Activated CD8-positive, alpha-beta memory T cell treated with anti-CD3 and anti-CD28 coated beads, Interleukin-2, amount 50 U/mL, for 24 hours (primary cell): ENCODE results near the gene NKD1.

Source experiments
- DNase-seq: peaks from one replicate; pipeline ENCODE4 v3.0.0-alpha.2; 2020; ENCODE audit errors: extremely low read depth

The NKD1 gene

DNA sequence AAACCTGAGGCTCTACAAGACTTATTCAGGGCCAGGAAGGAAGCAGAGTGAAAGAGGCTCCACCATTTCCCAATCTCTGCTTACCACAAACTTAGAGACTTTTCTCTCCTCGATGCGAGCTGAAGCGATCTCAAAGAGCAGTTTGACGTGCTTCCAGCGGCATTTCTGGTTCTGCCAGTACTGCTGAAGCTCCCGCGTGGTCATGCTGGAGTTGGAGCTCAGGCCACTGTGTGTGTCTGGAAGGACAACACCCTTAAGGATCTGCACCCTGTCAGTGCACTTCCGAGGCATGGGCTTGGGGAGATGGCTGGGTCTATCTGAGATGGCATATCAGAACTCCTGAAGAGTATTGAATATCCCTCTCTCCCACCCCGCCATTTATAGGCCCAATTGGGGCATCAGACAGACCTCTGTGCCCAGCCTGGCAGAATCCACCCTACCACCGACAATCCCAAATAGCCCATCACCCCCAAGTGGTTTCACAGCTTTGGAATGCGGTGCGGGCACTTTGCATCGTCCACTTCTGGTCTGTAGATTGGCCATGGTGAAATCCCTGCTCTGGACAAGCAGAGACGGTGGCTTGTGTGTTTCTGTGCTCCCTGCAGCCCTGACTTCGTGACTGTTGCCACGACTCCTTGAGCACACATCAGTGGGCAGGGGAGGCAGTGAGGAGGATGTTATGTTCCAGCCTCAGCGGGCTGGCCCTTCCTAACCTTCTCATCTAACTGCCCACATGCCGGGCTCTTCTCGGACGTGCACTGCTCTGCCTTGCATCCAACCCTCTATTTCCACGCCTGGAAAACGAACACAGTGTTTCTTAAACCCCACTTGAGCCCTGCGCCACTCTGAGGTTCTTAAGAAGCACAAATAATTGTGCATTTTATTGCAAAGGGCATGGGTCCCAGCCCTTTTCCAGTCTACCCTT lies 127.8 kb downstream of the NKD1 start:
- DNase-seq = no peak

DNA sequence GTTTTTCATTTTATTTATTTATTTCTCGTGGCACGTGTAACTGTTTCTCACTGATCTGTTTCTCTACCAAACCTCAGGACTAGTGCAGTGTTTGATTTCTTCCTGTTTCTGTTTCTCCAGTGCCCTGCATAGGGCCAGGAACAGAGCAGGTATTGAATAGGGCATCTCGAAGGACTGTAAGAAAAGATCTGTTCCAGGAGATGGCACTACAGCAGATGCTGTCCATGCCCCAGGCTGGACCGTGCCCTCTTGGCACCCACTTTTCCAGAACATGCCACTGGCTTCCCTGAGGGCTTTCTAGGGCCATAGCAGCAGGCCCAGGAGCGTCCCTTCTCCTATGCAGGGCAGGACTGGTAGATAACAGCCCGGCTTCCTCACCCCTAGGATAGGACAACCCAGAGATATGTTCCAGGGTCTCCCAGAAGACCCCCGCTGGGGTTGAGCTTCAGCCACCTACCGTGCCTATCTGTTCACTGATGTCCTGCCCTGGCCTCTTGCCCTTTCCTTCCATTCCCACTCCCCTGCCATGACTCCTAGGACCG lies 128.6 kb downstream of the NKD1 start:
- DNase-seq = no peak

DNA sequence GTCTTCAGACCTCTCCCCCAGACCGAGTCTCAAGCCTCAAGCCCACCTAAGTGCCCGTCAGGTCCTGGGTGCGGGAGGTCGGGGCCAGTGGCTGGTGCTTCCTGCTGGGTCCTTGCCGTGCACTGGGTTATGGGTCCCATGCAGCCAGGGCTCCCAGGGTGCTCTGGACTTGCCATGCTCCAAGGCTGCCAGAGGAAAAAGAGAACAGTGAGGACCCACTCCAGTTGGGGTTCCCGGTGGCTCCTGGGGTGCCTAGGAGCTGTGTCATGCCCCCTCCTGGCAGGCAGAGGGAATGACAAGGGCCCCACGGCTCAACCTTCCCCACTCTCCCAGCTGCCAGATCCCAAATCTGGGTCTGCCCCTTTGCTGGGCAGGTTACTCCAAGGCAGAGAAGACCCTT lies 129.2 kb downstream of the NKD1 start:
- DNase-seq = no peak

DNA sequence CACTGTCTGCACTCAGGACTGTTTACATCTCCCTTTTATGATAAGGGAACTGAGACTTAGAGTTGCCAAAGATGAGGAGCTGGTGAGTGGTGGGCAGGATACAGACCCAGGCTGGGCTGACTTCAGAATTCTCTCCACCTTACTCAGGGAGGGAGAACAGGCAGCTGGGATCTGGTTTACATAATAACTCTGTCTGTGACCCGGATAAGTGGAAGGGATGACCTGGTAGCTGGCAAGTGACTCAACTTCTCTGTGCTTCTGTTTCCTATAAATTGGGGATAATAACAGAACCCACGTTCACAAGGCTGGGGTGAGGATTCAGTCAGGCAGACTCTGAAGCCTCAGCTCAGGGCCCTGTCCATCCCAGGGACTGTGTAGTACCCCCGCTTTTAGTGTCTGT lies 130.3 kb downstream of the NKD1 start:
- DNase-seq = no peak

DNA sequence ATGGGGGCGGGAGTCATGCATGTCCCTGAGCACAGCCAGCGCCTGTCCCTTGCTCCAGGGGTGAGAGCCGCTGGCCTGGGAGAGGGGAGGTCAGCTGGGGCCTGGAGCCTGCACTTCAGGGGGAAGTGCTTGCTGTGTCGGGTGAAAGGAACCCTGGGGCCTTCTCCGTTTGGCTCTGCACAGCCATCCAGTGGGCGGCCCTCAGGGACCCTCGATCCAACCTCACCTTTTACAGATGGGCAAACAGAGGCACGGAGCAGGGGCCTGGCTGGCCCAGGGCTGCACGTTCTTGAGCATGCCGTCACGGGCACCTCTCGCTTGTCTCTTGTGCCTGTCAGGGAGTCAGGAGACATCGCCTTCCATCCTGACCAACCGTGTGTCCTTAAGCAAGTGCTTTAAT lies 131.1 kb downstream of the NKD1 start:
- no peak for DNase-seq

DNA sequence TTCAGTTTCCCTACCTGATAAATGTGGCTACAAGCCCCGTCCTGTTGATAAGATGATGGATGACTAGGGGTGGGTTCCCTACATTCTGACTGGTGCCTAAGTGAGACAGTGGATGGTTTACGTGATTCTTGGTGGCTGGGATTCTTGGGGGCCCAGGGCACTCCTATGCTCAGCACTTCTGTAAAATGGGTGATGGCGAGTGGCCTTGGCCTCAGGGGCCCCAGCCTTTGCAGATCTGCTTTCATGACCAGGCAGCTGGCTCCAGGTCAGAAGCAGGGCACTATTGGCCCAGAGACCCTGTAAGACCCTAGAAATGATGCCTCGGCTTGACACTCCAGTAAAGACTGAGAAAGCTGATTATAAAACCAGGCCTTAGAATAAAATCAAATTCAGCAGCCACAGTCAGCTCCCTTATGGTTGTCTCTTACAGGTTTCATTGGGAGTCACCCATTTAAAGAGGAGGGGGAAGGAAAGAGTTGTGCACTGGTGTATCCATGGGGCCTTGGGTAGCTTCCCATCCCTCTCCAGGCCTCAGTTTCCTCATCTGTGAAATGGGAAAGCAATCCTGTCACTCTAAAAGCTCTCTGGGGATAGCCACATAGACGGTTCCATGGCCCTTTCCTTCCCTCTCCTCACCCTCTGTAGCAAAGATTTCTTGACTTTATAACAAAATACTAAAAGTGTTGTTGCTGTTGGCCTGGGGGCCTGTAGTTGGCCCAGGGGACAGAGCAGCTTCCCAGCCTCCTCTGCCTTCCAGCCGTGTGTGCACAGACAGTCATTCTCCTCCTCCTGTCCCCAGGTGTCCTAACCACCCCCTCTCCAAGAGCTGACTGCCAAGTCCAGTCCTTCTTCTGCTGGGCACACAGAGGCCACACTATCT lies 131.7 kb downstream of the NKD1 start:
- DNase-seq = no peak

DNA sequence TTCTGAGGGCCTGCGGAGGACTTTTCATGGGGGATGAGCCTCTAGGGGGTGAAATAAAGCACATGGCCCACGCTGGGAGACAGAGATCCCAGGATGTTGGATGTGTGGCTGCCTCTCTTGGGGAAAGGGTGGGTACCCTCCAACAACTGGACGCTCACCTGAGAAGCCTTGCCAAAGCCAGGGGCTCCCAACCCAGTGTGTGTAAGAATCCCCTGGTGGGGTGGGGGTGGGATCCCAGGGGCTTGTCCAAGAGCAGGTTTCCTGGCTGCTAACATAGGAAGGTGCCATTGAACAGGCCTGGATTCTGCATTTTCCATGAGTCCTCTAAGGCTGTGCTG lies 132.3 kb downstream of the NKD1 start:
- DNase-seq = no peak

DNA sequence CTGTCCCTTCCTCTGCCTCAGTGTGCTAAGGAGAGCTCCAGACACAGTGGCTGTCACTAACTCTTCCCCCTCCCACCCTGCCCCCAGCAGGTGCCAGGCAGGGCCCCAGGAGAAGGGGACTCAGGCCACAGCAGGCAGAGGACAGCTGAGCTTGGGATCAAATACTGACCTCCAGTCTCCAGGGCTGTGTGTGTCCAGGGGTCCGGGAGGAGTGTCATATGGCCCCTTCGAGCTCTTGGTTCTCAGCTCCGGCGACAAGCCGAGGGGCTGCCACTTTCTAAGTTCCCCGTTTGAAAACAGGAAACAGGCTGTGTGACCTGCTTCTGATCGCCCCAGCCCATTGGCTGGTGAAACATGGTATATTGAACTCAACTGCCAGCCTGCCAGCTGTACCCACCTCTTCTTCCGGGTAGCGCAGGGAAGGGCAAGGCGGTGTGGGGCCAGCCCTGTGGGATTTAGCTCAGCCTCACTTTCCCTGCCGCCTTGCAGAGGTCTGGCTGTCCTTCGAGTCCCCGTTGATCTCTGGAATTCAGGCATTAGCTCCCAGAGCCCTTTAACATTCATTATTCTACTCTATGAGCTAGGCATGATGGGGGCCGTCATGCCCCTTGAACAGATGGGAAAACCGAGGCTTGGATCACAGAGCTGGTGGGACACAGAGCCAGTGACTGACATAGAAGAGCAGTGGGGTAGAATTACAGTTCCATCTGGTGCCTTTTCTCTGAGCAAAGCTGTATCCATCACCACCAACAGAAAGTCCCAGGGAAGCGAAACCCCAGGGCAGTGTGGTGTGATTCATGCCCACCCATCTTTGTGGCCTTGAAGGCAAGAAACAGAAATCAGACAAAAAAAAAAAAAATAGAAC lies 133.1 kb downstream of the NKD1 start, which contains the start of gene SNX20:
TSS of gene SNX20 (minus strand) at position 292 of the 865 bp plus-strand sequence. CDS start 3,786 bp downstream, outside the sequence.
- no peak for DNase-seq

DNA sequence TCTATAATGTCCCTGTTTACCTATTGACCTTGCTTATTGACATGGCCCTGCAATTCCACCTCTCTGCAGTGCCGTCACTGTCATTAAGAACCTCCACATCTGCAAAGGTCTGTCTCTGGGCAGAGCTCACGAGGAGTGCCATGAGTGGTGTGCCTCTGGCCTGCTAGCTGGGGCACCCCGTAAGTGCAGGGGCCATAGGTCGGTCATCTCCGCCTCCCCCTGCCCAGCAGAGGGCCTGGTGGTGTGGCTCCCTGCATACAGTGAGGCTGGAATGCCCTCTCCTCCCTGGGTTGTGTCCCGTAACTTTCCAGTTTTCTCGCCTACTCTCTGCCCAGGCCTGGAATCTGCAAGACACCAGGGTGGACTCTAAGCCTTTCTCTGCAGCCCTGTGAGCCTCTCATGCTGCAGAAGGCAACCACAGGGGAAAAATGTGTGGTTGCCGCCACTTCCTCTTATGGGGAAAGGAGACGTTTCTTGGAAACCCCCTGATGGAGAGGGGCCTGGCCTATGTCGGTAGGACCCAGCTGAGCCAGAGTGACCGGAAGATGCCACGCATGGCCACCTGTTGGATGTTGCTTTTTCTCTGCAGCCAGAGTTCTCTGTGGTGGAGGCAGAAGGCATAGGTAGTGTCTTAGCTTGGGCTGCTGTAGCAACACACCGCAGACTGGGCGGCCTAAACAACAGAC lies 135.6 kb downstream of the NKD1 start:
- DNase-seq = no peak

DNA sequence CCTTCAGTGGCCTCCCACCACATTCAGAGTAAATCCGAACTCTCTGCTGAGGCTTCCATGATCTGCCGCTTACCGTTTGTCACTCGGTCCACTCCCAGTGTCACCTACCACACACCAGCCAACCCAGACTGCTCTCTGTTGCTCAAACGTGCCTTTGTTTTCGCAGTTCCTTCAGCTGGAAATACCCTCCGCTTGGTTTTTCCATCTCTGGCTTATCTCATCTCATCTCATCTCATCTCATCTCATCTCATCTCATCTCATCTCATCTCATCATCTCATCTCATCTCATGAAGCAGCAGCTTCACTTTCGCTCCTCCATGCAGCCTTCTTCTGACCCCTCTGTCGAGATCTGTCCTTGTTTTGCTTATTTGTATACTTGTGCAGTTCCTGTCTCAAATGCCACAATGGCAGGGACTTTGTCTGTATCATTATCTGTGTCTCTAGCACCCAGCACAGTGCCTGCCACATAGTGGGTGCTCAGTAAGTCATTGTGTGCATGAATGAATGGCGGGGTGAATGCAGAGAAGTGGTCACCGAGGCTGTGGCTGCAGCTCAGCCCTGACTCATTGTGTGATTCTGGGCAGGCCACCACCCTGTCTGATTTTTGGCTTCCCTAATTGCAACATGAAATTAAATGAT lies 136.7 kb downstream of the NKD1 start:
- DNase-seq = no peak

DNA sequence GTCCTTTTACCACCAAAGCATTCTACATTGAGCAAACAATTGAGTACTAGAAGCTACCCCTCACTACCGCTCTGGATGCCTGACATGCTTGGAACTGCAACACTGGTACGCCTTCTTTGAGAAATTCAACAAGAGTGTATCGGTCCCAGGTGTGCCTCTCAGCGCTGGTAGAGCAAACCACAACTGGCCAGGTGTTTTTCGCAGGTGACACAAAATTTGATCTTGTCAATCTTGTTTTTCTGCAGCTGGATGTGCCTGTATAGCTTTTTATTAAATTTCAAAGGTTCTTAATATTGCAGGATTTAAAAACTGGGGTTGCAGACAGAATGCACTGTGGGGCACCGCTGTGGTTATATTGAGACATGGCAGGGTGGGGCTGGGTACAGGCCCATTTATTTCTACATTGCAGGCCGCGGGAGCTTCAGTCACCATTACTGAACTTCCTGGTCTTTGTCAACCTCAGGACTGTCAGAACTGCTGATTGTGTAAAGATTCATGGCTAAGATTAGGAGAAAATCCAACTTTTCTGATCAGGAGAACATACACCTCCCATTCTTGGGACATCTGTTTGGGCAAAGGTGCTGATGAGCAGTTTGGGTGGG lies 137.4 kb downstream of the NKD1 start:
- DNase-seq = no peak

DNA sequence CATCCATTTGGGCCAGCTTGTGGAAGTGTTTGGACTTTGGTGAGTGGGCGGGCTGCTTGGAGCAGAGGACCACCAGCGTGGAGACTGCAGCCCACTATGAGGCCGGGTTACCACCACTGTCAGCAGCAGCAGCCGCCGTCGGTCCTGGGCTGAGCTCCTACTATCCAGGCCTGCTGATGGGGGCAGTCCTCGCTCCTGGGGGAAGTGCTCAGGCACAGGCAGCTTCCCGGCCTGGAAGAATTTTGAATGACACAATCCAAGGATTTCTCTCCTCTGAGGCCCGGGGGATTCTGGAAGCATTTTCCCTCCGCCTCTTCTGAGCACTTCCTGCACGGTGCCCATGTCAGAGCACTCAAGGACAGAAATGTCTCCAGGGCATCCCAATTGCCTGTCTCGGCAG lies 139.9 kb downstream of the NKD1 start:
- DNase-seq = no peak

DNA sequence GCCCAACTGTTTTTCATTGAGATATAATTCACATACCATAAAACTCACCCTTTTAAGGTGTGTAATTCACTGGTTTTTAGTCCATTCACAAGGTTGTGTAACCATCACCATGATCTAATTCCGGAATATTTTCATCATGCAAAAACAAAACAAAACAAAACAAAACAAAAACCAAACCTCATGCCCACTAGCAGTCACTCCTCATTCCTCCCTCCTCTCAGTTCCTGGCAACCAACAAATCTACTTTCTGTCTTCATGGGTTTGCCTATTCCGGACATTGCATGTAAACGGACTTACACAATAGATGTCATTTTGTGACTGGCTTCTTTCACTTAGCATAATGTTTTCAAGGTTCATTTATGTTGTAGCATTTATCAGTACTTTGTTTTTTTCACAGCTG lies 140.7 kb downstream of the NKD1 start:
- DNase-seq = no peak

DNA sequence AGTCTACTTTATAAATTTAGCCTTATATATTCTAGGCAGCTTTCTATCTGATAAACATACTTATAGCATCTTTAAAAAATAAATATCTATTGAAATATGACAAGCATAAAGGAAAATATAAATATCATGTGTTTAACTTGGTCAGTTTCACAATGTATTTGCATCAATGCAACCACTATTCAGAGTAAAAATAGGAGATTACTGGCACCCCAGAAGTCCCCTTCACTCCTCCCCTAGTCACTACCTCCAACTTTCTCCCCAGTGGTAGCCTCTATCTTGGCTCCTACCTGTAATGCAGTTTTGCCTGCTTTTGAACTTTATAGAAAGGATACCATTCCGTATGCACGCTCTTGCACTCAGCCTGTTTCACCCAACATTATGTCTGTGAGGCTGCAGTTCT lies 142.0 kb downstream of the NKD1 start:
- no peak for DNase-seq

DNA sequence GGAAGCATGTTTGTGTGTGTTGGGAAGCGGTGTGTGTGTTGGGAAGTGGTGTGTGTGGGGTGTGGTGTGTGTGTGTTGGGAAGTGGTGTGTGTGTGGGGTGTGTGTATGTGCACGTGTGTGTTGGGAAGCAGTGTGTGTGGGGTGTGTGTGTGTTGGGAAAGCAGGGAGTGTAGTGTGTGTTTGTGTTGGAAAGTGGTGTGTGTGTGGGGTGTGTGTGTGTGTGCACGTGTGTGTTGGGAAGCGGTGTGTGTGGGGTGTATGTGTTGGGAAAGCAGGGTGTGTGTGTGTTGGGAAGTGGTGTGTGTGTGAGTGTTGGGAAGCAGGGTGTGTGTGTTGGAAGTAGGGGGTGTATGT lies 144.4 kb downstream of the NKD1 start:
- no peak for DNase-seq

DNA sequence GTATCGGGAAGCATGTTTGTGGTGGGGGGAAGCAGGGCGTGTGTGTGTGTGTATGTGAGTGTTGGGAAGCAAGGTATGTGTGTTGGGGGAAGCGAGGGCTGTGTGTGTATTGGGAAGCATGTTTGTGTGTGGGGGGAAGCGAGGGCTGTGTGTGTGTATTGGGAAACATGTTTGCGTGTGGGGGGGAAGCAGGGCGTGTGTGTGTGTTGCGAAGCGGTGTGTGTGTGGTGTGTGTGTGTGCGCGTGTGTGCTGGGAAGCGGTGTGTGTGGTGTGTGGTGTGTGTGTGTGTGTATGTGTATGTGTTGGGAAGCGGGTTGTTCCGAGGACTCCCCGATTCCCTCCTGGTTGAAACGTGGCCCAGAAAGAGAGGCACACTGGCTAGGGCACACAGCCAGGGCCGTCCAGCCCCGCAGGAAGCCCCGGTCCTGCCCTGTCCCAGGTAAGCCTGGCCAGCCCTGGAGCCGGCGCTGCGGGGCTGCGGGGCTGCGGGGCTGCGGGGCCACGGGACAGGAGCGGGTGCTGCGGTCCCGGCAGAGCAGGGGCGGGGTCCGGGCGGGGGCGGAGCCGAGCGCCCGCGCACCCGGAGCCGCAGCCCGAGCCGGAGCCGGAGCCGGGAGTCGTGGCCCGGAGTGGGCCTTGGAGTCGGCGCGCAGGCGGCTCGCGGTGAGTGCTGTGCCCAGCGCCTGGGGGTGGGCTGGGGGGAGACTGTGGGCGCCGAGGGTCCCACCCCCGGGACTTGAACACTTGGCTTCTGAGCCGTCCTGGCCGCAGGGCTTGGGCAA lies 145.0 kb downstream of the NKD1 start, which contains the start of gene NOD2:
TSS of gene NOD2 (plus strand) at position 608 of the 783 bp plus-strand sequence. CDS start 5,890 bp downstream, outside the sequence.
- DNase-seq = no peak

DNA sequence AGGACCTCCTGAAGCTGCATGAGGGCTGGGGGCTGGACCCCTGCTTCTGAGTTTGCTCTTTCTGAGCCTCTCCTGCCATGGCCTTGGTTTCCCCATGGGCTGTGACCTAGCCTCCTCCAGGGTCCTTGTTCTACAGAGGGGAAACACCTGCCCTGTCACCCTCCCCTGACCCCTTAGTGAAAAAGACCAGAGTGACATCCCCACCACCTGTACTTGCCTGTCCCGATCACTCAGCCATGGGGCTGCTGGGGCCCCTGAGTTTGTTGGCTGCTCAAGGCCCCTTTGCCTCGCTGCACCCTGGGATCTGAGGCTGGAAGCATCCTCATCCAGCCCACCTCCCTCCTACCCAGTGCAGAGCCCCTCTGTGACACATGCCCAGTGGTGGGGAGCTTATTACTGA lies 146.0 kb downstream of the NKD1 start:
- DNase-seq = no peak

DNA sequence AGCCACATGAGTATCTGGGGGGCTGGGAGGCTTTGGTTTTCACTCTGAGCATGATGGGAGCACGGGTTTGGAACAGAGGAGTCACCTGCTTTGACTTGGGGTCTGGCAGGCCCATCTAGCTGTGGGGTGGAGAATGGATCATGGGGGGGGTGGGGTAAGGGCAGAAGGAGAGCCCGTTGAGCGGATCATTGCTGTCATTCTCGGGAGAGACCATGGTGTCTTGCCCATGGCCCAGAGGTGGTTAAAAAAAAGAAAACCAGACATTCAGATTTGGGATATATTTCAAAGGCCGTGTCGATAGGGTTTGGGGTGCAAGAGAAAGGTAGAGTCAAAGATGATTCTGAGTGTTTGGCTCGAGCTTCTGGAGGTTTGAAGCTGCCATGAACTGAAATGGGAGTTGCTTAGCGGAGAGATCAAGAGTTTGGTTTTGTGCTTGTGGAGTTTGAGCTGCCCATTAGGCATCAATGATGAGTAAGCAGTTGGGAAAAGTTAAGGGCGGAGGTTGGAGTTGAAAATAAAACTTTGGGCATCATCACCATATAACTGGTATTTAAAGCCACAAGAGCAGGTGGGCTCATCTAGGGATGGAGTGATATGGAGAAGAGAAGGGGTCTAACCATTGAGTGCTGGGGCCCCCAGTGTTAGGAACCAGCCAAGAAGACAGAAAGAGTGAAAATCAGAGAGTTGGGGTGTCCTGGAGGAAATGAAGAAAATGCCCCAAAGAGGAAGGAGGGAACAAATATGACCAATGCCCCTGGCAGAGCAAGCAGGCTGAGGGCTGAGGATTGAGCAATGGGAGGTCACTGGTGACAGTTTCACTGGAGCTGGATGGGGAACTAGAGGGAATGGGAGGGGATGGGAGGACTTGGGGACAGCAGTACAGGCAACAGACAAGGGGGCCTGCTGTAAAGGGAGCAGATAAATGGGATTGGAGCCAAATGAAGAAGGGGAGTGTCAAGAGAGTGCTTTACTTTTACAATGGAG lies 147.1 kb downstream of the NKD1 start:
- DNase-seq = no peak
